ENCODE results near the gene TBC1D16. TPM values are rescaled to one million over a fixed set of nuclear protein-coding genes. Genes with fewer than 3 reads are reported as not detected.

TBC1D16 gene
- total RNA-seq, 4 donors from 2014 or later: 26.5 to 44.3 (median 36.3) TPM

- ATAC-seq: no peak
- H3K4me1 ChIP-seq: peaks cover 0 to 21% (median 6%) of the 10 kb centered on the region in 3 donors
- no peaks in the 10 kb centered on the region for H3K36me3 ChIP-seq
- 0% methylated on average over 3 to 4 of the region's 59 CpGs for WGBS, 2 donors (ENCODE audit: low coverage in 1 of 2)
- H3K27ac ChIP-seq: no peak overlapping the region
- TF ChIP-seq POLR2A (IDR thresholded peaks at IDR 0.05) (no peak), CTCF (IDR thresholded peaks at IDR 0.05) (no peak), POLR2AphosphoS5 (IDR thresholded peaks at IDR 0.05) (no peak)
- H3K4me3 ChIP-seq: peak overlapping the region in 1 of 2 donors; percentile 34
- peaks cover 71% of the 10 kb centered on the region for H3K27me3 ChIP-seq
- H3K9me3 ChIP-seq: no peaks in the 10 kb centered on the region
Measured at GRCh38 chr17:79930062-79930876, 105.4 kb downstream of the TBC1D16 start.

GRCh38 chr17:79929257-79930061 lies 106.2 kb downstream of the TBC1D16 start:
- Histone ChIP-seq H3K4me1 (peaks cover 0 to 28% (median 6%) of the 10 kb centered on the region in 3 donors), H3K36me3 (no peaks in the 10 kb centered on the region), H3K9me3 (no peaks in the 10 kb centered on the region), H3K4me3 (peak overlapping the region in 1 of 2 donors; percentile 34), H3K27me3 (peaks cover 78% of the 10 kb centered on the region), H3K27ac (no peak overlapping the region)
- WGBS, 2 donors (ENCODE audit: low coverage in 1 of 2): no CpG with 5 or more reads among the region's 25 CpGs
- ATAC-seq: no peak
- TF ChIP-seq POLR2AphosphoS5 (IDR thresholded peaks at IDR 0.05) (no peak), POLR2A (IDR thresholded peaks at IDR 0.05) (no peak)

GRCh38 chr17:79928502-79929256 lies 107.0 kb downstream of the TBC1D16 start:
- TF ChIP-seq POLR2A (IDR thresholded peaks at IDR 0.05): no peak
- TF ChIP-seq POLR2AphosphoS5 (IDR thresholded peaks at IDR 0.05): no peak
- TF ChIP-seq CTCF (IDR thresholded peaks at IDR 0.05): no peak
- no peak for TF ChIP-seq EP300 (IDR thresholded peaks at IDR 0.05)
- H3K4me3 ChIP-seq: no peak overlapping the region
- peaks cover 86% of the 10 kb centered on the region for H3K27me3 ChIP-seq
- WGBS, 2 donors (ENCODE audit: low coverage in 1 of 2): 49% methylated on average over 3 of the region's 16 CpGs; no CpG with 5 or more reads in 1 of the 2 donors
- H3K4me1 ChIP-seq: peaks cover 0 to 28% (median 6%) of the 10 kb centered on the region in 3 donors
- no peaks in the 10 kb centered on the region for H3K9me3 ChIP-seq
- H3K36me3 ChIP-seq: no peaks in the 10 kb centered on the region
- no peak for ATAC-seq
- H3K27ac ChIP-seq: no peak overlapping the region

GRCh38 chr17:79927688-79928501 lies 107.8 kb downstream of the TBC1D16 start:
- ATAC-seq: no peak

More at GRCh38 chr17:79927688-79928501, 107.8 kb downstream of the TBC1D16 start:
- peaks cover 0 to 28% (median 6%) of the 10 kb centered on the region in 3 donors for H3K4me1 ChIP-seq
- H3K27ac ChIP-seq: no peak overlapping the region
- no peaks in the 10 kb centered on the region for H3K36me3 ChIP-seq
- no peak for TF ChIP-seq POLR2A (IDR thresholded peaks at IDR 0.05)
- TF ChIP-seq CTCF (IDR thresholded peaks at IDR 0.05): no peak
- no peak for TF ChIP-seq POLR2AphosphoS5 (IDR thresholded peaks at IDR 0.05)
- TF ChIP-seq EP300 (IDR thresholded peaks at IDR 0.05): no peak
- H3K9me3 ChIP-seq: no peaks in the 10 kb centered on the region
- 80 to 100% methylated on average over 2 of the region's 13 CpGs for WGBS, 2 donors (ENCODE audit: low coverage in 1 of 2)
- H3K27me3 ChIP-seq: peaks cover 94% of the 10 kb centered on the region
- no peak overlapping the region for H3K4me3 ChIP-seq

All from gastroesophageal sphincter (tissue), 4 donors.